Pancreas (tissue), 10 donors: Measurements from ENCODE around the gene WWOX. TPM values are rescaled to one million over a fixed set of nuclear protein-coding genes. Genes with fewer than 3 reads are reported as not detected.

Source experiments
- ATAC-seq, 4 donors: fragments of 200-7000 bp; cut with Tn5 transposase; one replicate each; pipeline versions ENCODE4 v1.8.0 to v1.9.1; 2020; ENCODE audit warnings: mild to moderate bottlenecking in 4 of 4, moderate library complexity in 4 of 4
- DNase-seq, 6 donors: peaks; one replicate each; pipeline ENCODE4 v3.0.0-alpha.2; 2020
- FAIRE-seq: peaks from 2 replicates; lab custom pipeline; 2012; peaks lifted over from hg19 to GRCh38; lab: Jason Lieb, UNC
- H3K27ac ChIP-seq, 4 donors: fragments of 200-600 bp; sonication (generic); 1 replicate in 3 of 4; 2 replicates in 1 of 4; pipeline versions ENCODE4 v1.5.0 to v1.8.0; 2020
- H3K27me3 ChIP-seq, 4 donors: fragments of 200-600 bp; one replicate each; pipeline ENCODE4 v1.8.0; 2021
- H3K36me3 ChIP-seq, 3 donors: fragments of 200-600 bp; sonication (generic) in 1 of 3; one replicate each; pipeline versions ENCODE4 v1.5.0 to v1.8.0; 2020 to 2021
- H3K4me1 ChIP-seq, 3 donors: fragments of 200-600 bp; one replicate each; pipeline ENCODE4 v1.8.0; 2021
- H3K4me3 ChIP-seq, 4 donors: fragments of 200-600 bp; sonication (generic) in 2 of 4; one replicate each; pipeline versions ENCODE4 v1.5.0 to v1.8.0; 2020 to 2021
- H3K9me3 ChIP-seq, 4 donors: fragments of 200-600 bp; one replicate each; pipeline ENCODE4 v1.8.0; 2021
- CTCF ChIP-seq, 4 donors: fragments of 200-600 bp; sonication (generic) in 3 of 4; IDR thresholded peaks; one replicate each; pipeline versions ENCODE4 v1.5.0 to v1.8.0; 2021; ENCODE audit warnings: antibody characterized with exemption in 4 of 4
- WGBS, 2 donors: extraction: QIAGEN DNeasy Blood & Tissue Kit; methylation state at CpG; one replicate each; pipeline ENCODE4 v1.1.7; 2013; 5-methylcytosine and 5-hydroxymethylcytosine counted together
- intact Hi-C, 3 donors: fragments of 100-400 bp; cut with DNase I; formaldehyde crosslinking; loops; one replicate each; pipeline versions ENCODE4 v1.11.1 to v1.14.2; 2022
- polyA plus RNA-seq, 2 donors: library from polyadenylated mRNA; stranded (reverse); fragments of 200-250 nt; gene quantifications; one replicate each; pipeline ENCODE4 v1.2.3, GENCODE V29; 2013
- total RNA-seq, 6 donors: library from RNA; stranded (reverse); fragmentation: NEBNext Ultra II Directional in 4 of 6; extraction: Animal tissue kit (Norgen Biotek cat#: 25700) in 4 of 6; gene quantifications; one replicate each; pipeline versions ENCODE4 v1.2.1 to v1.2.4, GENCODE V29; 2021 to 2023
- donor health status: healthy with polysubstance abuse.
- donor health status: DM: no; HTN: no; CAD: no; lungs with moderate emphysema.
- donor health status: DM: no; HTN: no; CAD: no.
- donor health status: control.
- donor health status: control.
- donor health status: Bipolar disorder and iron deficiency.
- donor health status: DM: yes; HTN: yes; CAD: no.
- donor health status: DM: no; HTN: no; CAD: no.
- donor health status: DM: no; HTN: no; CAD: no.
- donor health status: DM: yes; HTN: yes; CAD: no.

The WWOX gene
- total and polyA plus RNA-seq, 8 donors = 6.8 to 14.4 (median 10.8) TPM

DNA sequence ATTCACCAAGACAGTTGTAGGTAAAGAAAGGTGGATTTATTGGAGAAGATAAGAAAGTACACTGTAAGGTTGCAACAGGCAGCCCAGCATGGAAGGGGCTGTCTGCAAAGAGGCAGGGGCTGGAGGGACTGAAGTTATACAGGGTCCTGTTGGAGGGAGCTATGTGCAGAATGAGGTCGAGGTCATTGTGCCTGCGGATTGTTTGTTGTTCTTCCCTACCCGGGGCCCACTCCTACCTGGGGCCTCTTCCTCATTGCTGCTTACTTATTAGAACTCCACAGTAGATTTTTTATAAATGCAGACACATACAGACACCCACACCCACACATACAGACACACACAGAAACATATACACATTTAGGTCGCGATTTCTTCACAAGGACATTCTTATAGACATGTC lies 1034.8 kb downstream of the WWOX start:
- DNase-seq = no peak
- Histone ChIP-seq H3K4me3 (no peak overlapping the region), H3K4me1 (no peaks in the 10 kb centered on the region), H3K27me3 (no peaks in the 10 kb centered on the region), H3K36me3 (no peaks in the 10 kb centered on the region), H3K27ac (no peak overlapping the region), H3K9me3 (no peaks in the 10 kb centered on the region)
- 64 to 72% methylated on average over 5 of the region's 5 CpGs for WGBS, 2 donors
- intact Hi-C loops = no loop called here
- TF ChIP-seq CTCF (IDR thresholded peaks at IDR 0.05) = no peak
- ATAC-seq = no peak
- no peak for FAIRE-seq

GRCh38 chr16:79136955-79137354 lies 1037.5 kb downstream of the WWOX start:
- no peak for FAIRE-seq
- Histone ChIP-seq H3K4me3 (no peak overlapping the region), H3K36me3 (no peaks in the 10 kb centered on the region), H3K27me3 (no peaks in the 10 kb centered on the region), H3K4me1 (no peaks in the 10 kb centered on the region), H3K9me3 (no peaks in the 10 kb centered on the region), H3K27ac (no peak overlapping the region)
- ATAC-seq = no peak
- DNase-seq = no peak
- no peak for TF ChIP-seq CTCF (IDR thresholded peaks at IDR 0.05)
- intact Hi-C loops = no loop called here
- 81 to 84% methylated on average over 7 of the region's 7 CpGs for WGBS, 2 donors

- TF ChIP-seq CTCF (IDR thresholded peaks at IDR 0.05) = no peak
- 63 to 68% methylated on average over 6 of the region's 6 CpGs for WGBS, 2 donors
- no peak for FAIRE-seq
Measured at GRCh38 chr16:79137426-79137939, 1038.0 kb downstream of the WWOX start.

GRCh38 chr16:79139799-79140198 lies 1040.3 kb downstream of the WWOX start:
- 84 to 88% methylated on average over 7 of the region's 7 CpGs for WGBS, 2 donors

More at GRCh38 chr16:79137426-79137939, 1038.0 kb downstream of the WWOX start:
- ATAC-seq = no peak
- no peak overlapping the region for H3K27ac ChIP-seq
- DNase-seq = no peak
- no peaks in the 10 kb centered on the region for H3K4me1 ChIP-seq
- no peak overlapping the region for H3K4me3 ChIP-seq
- no peaks in the 10 kb centered on the region for H3K36me3 ChIP-seq
- no peaks in the 10 kb centered on the region for H3K9me3 ChIP-seq
- intact Hi-C loops = no loop called here
- H3K27me3 ChIP-seq = no peaks in the 10 kb centered on the region

More at GRCh38 chr16:79139799-79140198, 1040.3 kb downstream of the WWOX start:
- intact Hi-C loops = no loop called here
- Histone ChIP-seq H3K4me3 (no peak overlapping the region), H3K27me3 (no peaks in the 10 kb centered on the region), H3K36me3 (no peaks in the 10 kb centered on the region), H3K9me3 (no peaks in the 10 kb centered on the region), H3K27ac (no peak overlapping the region), H3K4me1 (no peaks in the 10 kb centered on the region)
- no peak for FAIRE-seq
- no peak for DNase-seq
- TF ChIP-seq CTCF (IDR thresholded peaks at IDR 0.05) = no peak
- no peak for ATAC-seq
